IMR-90 (cell line): ENCODE results near the gene ANKRD13D. TPM values are rescaled to one million over a fixed set of nuclear protein-coding genes. Genes with fewer than 3 reads are reported as not detected.

ENCODE experiments used
- ATAC-seq: fragments of 200-7000 bp; cut with Tn5 transposase; 2 replicates; pipeline ENCODE4 v1.9.1; 2020; ENCODE audit warnings: low read depth, mild to moderate bottlenecking, moderate library complexity
- BruUV-seq: library from RNA; stranded (reverse); fragments of 400-500 nt; replicated peaks from 2 replicates; lab custom pipeline; 2021; lab: Mats Ljungman, UMichigan
- CTCF ChIA-PET: fragments of 300-600 bp; formaldehyde crosslinking; extraction: SDS; loops from one replicate; lab custom pipeline; 2021; ENCODE audit warnings: antibody characterized with exemption; lab: Yijun Ruan, JAX
- POLR2A ChIA-PET: fragments of 300-600 bp; sonication (Branson Sonifier 250); formaldehyde crosslinking; loops from one replicate; lab custom pipeline; 2022; ENCODE audit warnings: antibody characterized with exemption; ENCODE audit not compliant: unreplicated experiment; lab: Charles Lee
- DNase-seq: peaks from one replicate; pipeline ENCODE4 v3.0.0; 2013
- H2AFZ ChIP-seq: replicated peaks from 2 replicates; pipeline ENCODE3; 2013; ENCODE audit warnings: low read length, mild to moderate bottlenecking; ENCODE audit not compliant: poor library complexity
- H2AK5ac ChIP-seq: 2 replicates; pipeline ENCODE4 v1.6.1; 2013; ENCODE audit warnings: low read depth, low read length, inconsistent platforms
- H2AK9ac ChIP-seq: replicated peaks from 2 replicates; pipeline ENCODE3; 2013; ENCODE audit warnings: mild to moderate bottlenecking, low read depth, low read length, moderate library complexity; ENCODE audit not compliant: poor library complexity
- H2BK120ac ChIP-seq: 2 replicates; pipeline ENCODE4 v1.6.1; 2013; ENCODE audit warnings: low read depth, low read length, inconsistent platforms
- H2BK15ac ChIP-seq: 3 replicates; pipeline ENCODE4 v1.6.1; 2013; ENCODE audit warnings: low read depth, low read length, inconsistent platforms
- H2BK20ac ChIP-seq: 2 replicates; pipeline ENCODE4 v1.6.1; 2013; ENCODE audit warnings: low read depth, mild to moderate bottlenecking, inconsistent platforms, low read length, moderate library complexity
- H2BK5ac ChIP-seq: 2 replicates; pipeline ENCODE4 v1.6.1; 2013; ENCODE audit warnings: mild to moderate bottlenecking, low read depth, low read length, inconsistent platforms; ENCODE audit not compliant: poor library complexity, severe bottlenecking
- H3K14ac ChIP-seq: replicated peaks from 2 replicates; pipeline ENCODE4 v1.6.1; 2013; ENCODE audit warnings: low read depth, low read length, inconsistent platforms
- H3K18ac ChIP-seq: 2 replicates; pipeline ENCODE4 v1.6.1; 2013; ENCODE audit warnings: low read depth, low read length, control low read depth
- H3K23ac ChIP-seq: 2 replicates; pipeline ENCODE4 v1.6.1; 2013; ENCODE audit warnings: low read depth, low read length, inconsistent platforms
- H3K27ac ChIP-seq: 2 replicates; pipeline ENCODE4 v1.5.1; 2013; ENCODE audit warnings: mild to moderate bottlenecking, control low read depth, low read length; ENCODE audit not compliant: insufficient read depth
- H3K27me3 ChIP-seq: 2 replicates; pipeline ENCODE4 v1.6.1; 2013; ENCODE audit warnings: low read length; ENCODE audit not compliant: control insufficient read depth, insufficient read depth
- H3K36me3 ChIP-seq: 2 replicates; pipeline ENCODE4 v1.6.1; 2013; ENCODE audit warnings: low read length, mixed read lengths; ENCODE audit not compliant: control insufficient read depth, insufficient read depth
- H3K4ac ChIP-seq: 2 replicates; pipeline ENCODE4 v1.6.1; 2013; ENCODE audit warnings: low read depth, low read length, inconsistent platforms
- H3K4me1 ChIP-seq: 2 replicates; pipeline ENCODE4 v1.6.1; 2013; ENCODE audit warnings: low read length, mixed read lengths; ENCODE audit not compliant: control insufficient read depth, insufficient read depth
- H3K4me2 ChIP-seq: 2 replicates; pipeline ENCODE4 v1.6.1; 2013; ENCODE audit warnings: low read depth, mild to moderate bottlenecking, control low read depth, low read length, moderate library complexity
- H3K4me3 ChIP-seq: 2 replicates; pipeline ENCODE4 v1.5.1; 2013; ENCODE audit warnings: low read depth, mild to moderate bottlenecking, control low read depth, low read length, moderate library complexity; ENCODE audit not compliant: insufficient read depth
- H3K56ac ChIP-seq: 2 replicates; pipeline ENCODE4 v1.6.1; 2013; ENCODE audit warnings: low read length, inconsistent platforms; ENCODE audit not compliant: insufficient read depth; ENCODE audit errors: extremely low read depth
- H3K79me1 ChIP-seq, 2 experiments: 2 replicates each; pipeline ENCODE4 v1.6.1; 2013; ENCODE audit warnings: low read length in 2 of 2, inconsistent platforms in 1 of 2, low read depth in 1 of 2
- H3K9ac ChIP-seq: 2 replicates; pipeline ENCODE4 v1.6.1; 2013; ENCODE audit warnings: low read depth, low read length, control low read depth
- H3K9me1 ChIP-seq: 2 replicates; pipeline ENCODE4 v1.6.1; 2013; ENCODE audit warnings: low read length, inconsistent platforms; ENCODE audit not compliant: insufficient read depth
- H3K9me3 ChIP-seq: 2 replicates; pipeline ENCODE4 v1.6.1; 2013; ENCODE audit warnings: low read length; ENCODE audit not compliant: control insufficient read depth, insufficient read depth
- H4K20me1 ChIP-seq: 2 replicates; pipeline ENCODE4 v1.6.1; 2013; ENCODE audit warnings: low read length, inconsistent platforms; ENCODE audit not compliant: insufficient read depth
- H4K5ac ChIP-seq: 2 replicates; pipeline ENCODE4 v1.6.1; 2013; ENCODE audit warnings: mild to moderate bottlenecking, low read depth, low read length, control low read depth
- H4K8ac ChIP-seq, 2 experiments: 2 replicates each; pipeline ENCODE4 v1.6.1; 2013; ENCODE audit warnings: low read depth in 2 of 2, low read length in 2 of 2, control low read depth in 1 of 2, inconsistent platforms in 1 of 2
- H4K91ac ChIP-seq: 2 replicates; pipeline ENCODE4 v1.6.1; 2013; ENCODE audit warnings: low read depth, low read length, inconsistent platforms; ENCODE audit not compliant: insufficient read depth
- BHLHE40 ChIP-seq: fragments of 150-350 bp; IDR thresholded peaks from 2 replicates; pipeline ENCODE4 v1.6.1; 2016; ENCODE audit warnings: mild to moderate bottlenecking, low read depth, low read length
- CEBPB ChIP-seq: IDR thresholded peaks from 2 replicates; pipeline ENCODE4 v1.6.1; 2012; ENCODE audit warnings: low read depth, low read length, improper control_type of control experiment
- CTCF ChIP-seq: conservative IDR thresholded peaks from 2 replicates; pipeline ENCODE4 v1.5.1; 2012; ENCODE audit warnings: mild to moderate bottlenecking, low read depth, low read length, improper control_type of control experiment
- ELK1 ChIP-seq: fragments of 150-350 bp; IDR thresholded peaks from 2 replicates; pipeline ENCODE4 v1.6.1; 2016; ENCODE audit warnings: low read depth, mild to moderate bottlenecking, low read length, moderate library complexity, borderline replicate concordance
- MAFK ChIP-seq: IDR thresholded peaks from 2 replicates; pipeline ENCODE4 v1.6.1; 2012; ENCODE audit warnings: low read depth, low read length, improper control_type of control experiment
- MAZ ChIP-seq: IDR thresholded peaks from 2 replicates; pipeline ENCODE4 v1.6.1; 2012; ENCODE audit warnings: low read depth, mild to moderate bottlenecking, low read length, improper control_type of control experiment, moderate library complexity, borderline replicate concordance
- MXI1 ChIP-seq: IDR thresholded peaks from 2 replicates; pipeline ENCODE4 v1.6.1; 2012; ENCODE audit warnings: low read depth, mild to moderate bottlenecking, low read length, moderate library complexity, borderline replicate concordance
- NFE2L2 ChIP-seq: fragments of 150-350 bp; IDR thresholded peaks from 2 replicates; pipeline ENCODE4 v1.6.1; 2016; ENCODE audit warnings: low read depth, mild to moderate bottlenecking, low read length
- POLR2A ChIP-seq: IDR thresholded peaks from 2 replicates; pipeline ENCODE4 v1.6.1; 2012; ENCODE audit warnings: mild to moderate bottlenecking, low read depth, low read length
- RAD21 ChIP-seq: IDR thresholded peaks from 2 replicates; pipeline ENCODE4 v1.6.1; 2012; ENCODE audit warnings: low read length, improper control_type of control experiment
- RFX5 ChIP-seq: IDR thresholded peaks from 2 replicates; pipeline ENCODE4 v1.8.0; 2012; ENCODE audit warnings: low read depth, mild to moderate bottlenecking, low read length, moderate library complexity
- SMC3 ChIP-seq: fragments of 150-350 bp; IDR thresholded peaks from 2 replicates; pipeline ENCODE4 v1.6.1; 2016; ENCODE audit warnings: low read depth, mild to moderate bottlenecking, antibody characterized with exemption, low read length, moderate library complexity
- USF2 ChIP-seq: fragments of 150-350 bp; IDR thresholded peaks from 2 replicates; pipeline ENCODE4 v1.6.1; 2017; ENCODE audit warnings: mild to moderate bottlenecking, antibody characterized with exemption, low read length, low read depth
- WGBS, 2 experiments: methylation state at CpG; one replicate each; pipeline versions ENCODE4 v1.1.5 to v1.1.7; 2013; ENCODE audit warnings: missing lambda C conversion rate in 2 of 2; ENCODE audit not compliant: insufficient read length in 1 of 2; ENCODE audit errors: extremely low coverage in 2 of 2; 5-methylcytosine and 5-hydroxymethylcytosine counted together
- dilution Hi-C: fragments of 300-500 bp; cut with HindIII; formaldehyde crosslinking; loops from one replicate; pipeline ENCODE4 v1.14.3; 2018; ENCODE audit warnings: low sequenced_read_pairs; ENCODE audit not compliant: unreplicated experiment
- in situ Hi-C: fragments of 300-500 bp; cut with MboI; formaldehyde crosslinking; loops from 3 replicates; pipeline ENCODE4 v1.14.3; 2019; ENCODE audit warnings: low sequenced_read_pairs, inconsistent platforms, mixed read lengths
- intact Hi-C: fragments of 100-400 bp; cut with micrococcal nuclease; formaldehyde crosslinking; loops from 2 replicates; pipeline ENCODE4 v1.10.0; 2022
- polyA plus RNA-seq, 3 experiments: library from polyadenylated mRNA; depleted of rRNA; stranded (reverse); fragments of >200 nt; gene quantifications; 2 replicates each; pipeline ENCODE4 v1.2.3, GENCODE V29; 2012; ENCODE audit warnings: low replicate concordance in 1 of 3
- total RNA-seq: library from RNA; depleted of rRNA; stranded (reverse); fragments of >200 nt; gene quantifications from 2 replicates; pipeline ENCODE4 v1.2.3, GENCODE V29; 2012

The ANKRD13D gene
- total and polyA plus RNA-seq, 2 of the 4 experiments (the other 2 are of a cell fraction) = 7.3 to 38.4 TPM

- Histone ChIP-seq H4K5ac (peak overlapping the region; percentile 56), H3K18ac (peak overlapping the region; percentile 55; the same call in 1 of the 2 replicates), H3K4me1 (peaks cover 21% of the 10 kb centered on the region), H3K23ac (peak overlapping the region; percentile 94), H3K9ac (peak overlapping the region; percentile 89), H3K14ac (peak overlapping the region; percentile 97), H2AK9ac (peak overlapping the region; percentile 99), H3K9me3 (no peaks in the 10 kb centered on the region), H3K4ac (peak overlapping the region; percentile 98), H3K27ac (peak overlapping the region; percentile 95), H4K8ac (peak overlapping the region; percentile 92 to 93), H4K20me1 (peaks cover 15% of the 10 kb centered on the region), H3K4me2 (peak overlapping the region; percentile 92), H3K79me1 (peaks cover 16 to 57% of the 10 kb centered on the region in 2 experiments; a peak in 3 of 4 replicates), H3K9me1 (peaks cover 22% of the 10 kb centered on the region; the same call in 1 of the 2 replicates), H3K27me3 (no peaks in the 10 kb centered on the region), H2BK120ac (peak overlapping the region; percentile 64), H3K36me3 (peaks cover 36% of the 10 kb centered on the region), H3K56ac (peak overlapping the region; percentile 58), H3K4me3 (peak overlapping the region; percentile 69), H2AFZ (peak overlapping the region; percentile 89), H2BK5ac (peak overlapping the region; percentile 87), H2BK20ac (no peak overlapping the region; the same call in 1 of the 2 replicates), H2BK15ac (no peak overlapping the region; the same call in 2 of the 3 replicates), H4K91ac (peak overlapping the region; percentile 97), H2AK5ac (peak overlapping the region; percentile 85)
- no TSS peak for BruUV-seq
- DNase-seq (no peak), ATAC-seq (peak; percentile 9)
- ChIA-PET POLR2A (interaction anchor here (0.6 kb wide), 1 partner anchor 293 kb away, joined by 7 read pairs; no protein-coding TSS in a partner anchor), CTCF (interaction anchor here (0.6 to 1.0 kb wide), 2 partner anchors 49 to 57 kb away, joined by 3 read pairs; no protein-coding TSS in a partner anchor)
- WGBS, 2 experiments = 56% methylated on average over 13 of the region's 36 CpGs; no CpG with 5 or more reads in 1 of the 2 experiments
- intact Hi-C loops (loop anchor here (2.0 kb wide), 2 partner anchors 13 to 27 kb away; partner anchors contain the start of gene SSH3), in situ Hi-C loops (no loop called here), dilution Hi-C loops (no loop called here)
- TF ChIP-seq POLR2A (no peak), CEBPB (no peak), BHLHE40 (no peak), RAD21 (no peak), MXI1 (no peak), SMC3 (no peak), CTCF (no peak), MAZ (no peak), RFX5 (no peak), MAFK (no peak), USF2 (no peak), NFE2L2 (no peak), ELK1 (no peak)
Observed at GRCh38 chr11:67289651-67290479, 762 bp downstream of the ANKRD13D start.
